OCI-M2 (cell line): Measurements from ENCODE around the gene VPS16.
A peak's percentile ranks its signal among the peaks of the same experiment; 100 is the strongest.

ENCODE experiments used
- DNase-seq: peaks from one replicate; lab custom pipeline; 2025; ENCODE audit not compliant: unreplicated experiment; lab: John Stamatoyannopoulos, UW

Gene VPS16

GRCh38 chr20:2834401-2835110 is 6.0 kb upstream of the VPS16 start:
- no peak for DNase-seq

- DNase-seq: no peak
Measured at GRCh38 chr20:2835331-2835796, 5.2 kb upstream of the VPS16 start.

- DNase-seq: no peak
Measured at GRCh38 chr20:2836035-2836434, 4.5 kb upstream of the VPS16 start.

GRCh38 chr20:2837221-2837960 is 3.2 kb upstream of the VPS16 start:
- DNase-seq: no peak

GRCh38 chr20:2838170-2838797 is 2.3 kb upstream of the VPS16 start:
- no peak for DNase-seq

- no peak for DNase-seq
Measured at GRCh38 chr20:2838847-2839671, 1.5 kb upstream of the VPS16 start.

- DNase-seq: no peak
Measured at GRCh38 chr20:2839732-2840137, 810 bp upstream of the VPS16 start.

- DNase-seq: peak; percentile 32
Measured at GRCh38 chr20:2840967-2841531, 504 bp downstream of the VPS16 start.

- no peak for DNase-seq
Measured at GRCh38 chr20:2845607-2846006, 5.1 kb downstream of the VPS16 start.

GRCh38 chr20:2846698-2847097 is 6.2 kb downstream of the VPS16 start:
- DNase-seq: no peak

GRCh38 chr20:2847802-2848201 is 7.3 kb downstream of the VPS16 start:
- DNase-seq: no peak

GRCh38 chr20:2849529-2849928 is 9.0 kb downstream of the VPS16 start:
- no peak for DNase-seq

- no peak for DNase-seq
Measured at GRCh38 chr20:2851086-2851485, 10.5 kb downstream of the VPS16 start.

- DNase-seq: no peak
Measured at GRCh38 chr20:2858591-2858990, 18.0 kb downstream of the VPS16 start.

- DNase-seq: no peak
Measured at GRCh38 chr20:2859330-2860121, 19.0 kb downstream of the VPS16 start.

- DNase-seq: no peak
Measured at GRCh38 chr20:2864626-2865025, 24.1 kb downstream of the VPS16 start.

GRCh38 chr20:2865101-2865500 is 24.6 kb downstream of the VPS16 start:
- no peak for DNase-seq

GRCh38 chr20:2865630-2866029 is 25.1 kb downstream of the VPS16 start:
- no peak for DNase-seq

GRCh38 chr20:2866236-2866635 is 25.7 kb downstream of the VPS16 start:
- DNase-seq: no peak
